Heart right ventricle (tissue), 16 donors: ENCODE data around the gene SPHKAP. TPM values are rescaled to one million over a fixed set of nuclear protein-coding genes. Genes with fewer than 3 reads are reported as not detected.
A peak's percentile ranks its signal among the peaks of the same experiment; 100 is the strongest.

ENCODE experiments used
- ATAC-seq, 8 donors: fragments of 200-7000 bp; cut with Tn5 transposase; one replicate each; pipeline ENCODE4 v1.9.1; 2020; ENCODE audit warnings: mild to moderate bottlenecking in 8 of 8, moderate library complexity in 8 of 8, moderate number of reproducible peaks in 1 of 8
- DNase-seq, 2 donors: peaks; one replicate each; pipeline ENCODE4 v3.0.0-alpha.2; 2020
- H3K27ac ChIP-seq, 10 donors: fragments of 200-600 bp; sonication (generic) in 2 of 10; one replicate each; pipeline versions ENCODE4 v1.5.0 to v1.8.0; 2020 to 2022; ENCODE audit warnings: mild to moderate bottlenecking in 3 of 10
- H3K27me3 ChIP-seq, 7 donors: fragments of 200-600 bp; one replicate each; pipeline ENCODE4 v1.8.0; 2021 to 2022; ENCODE audit warnings: mild to moderate bottlenecking in 2 of 7
- H3K36me3 ChIP-seq, 9 donors: fragments of 200-600 bp; sonication (generic) in 1 of 9; one replicate each; pipeline versions ENCODE4 v1.5.0 to v1.8.0; 2020 to 2022; ENCODE audit warnings: mild to moderate bottlenecking in 2 of 9
- H3K4me1 ChIP-seq, 9 donors: fragments of 200-600 bp; sonication (generic) in 1 of 9; one replicate each; pipeline versions ENCODE4 v1.5.0 to v1.8.0; 2020 to 2022; ENCODE audit warnings: mild to moderate bottlenecking in 4 of 9
- H3K4me3 ChIP-seq, 10 donors: fragments of 200-600 bp; sonication (generic) in 2 of 10; one replicate each; pipeline versions ENCODE4 v1.5.0 to v1.8.0; 2020 to 2022; ENCODE audit warnings: mild to moderate bottlenecking in 7 of 10, moderate library complexity in 2 of 10
- H3K9me3 ChIP-seq, 11 donors: fragments of 200-600 bp in 10 of 11; sonication (generic) in 2 of 11; one replicate each; pipeline versions ENCODE4 v1.5.0 to v1.8.0; 2013 to 2022; ENCODE audit warnings: mild to moderate bottlenecking in 2 of 11, control low read depth in 1 of 11, moderate library complexity in 1 of 11
- CTCF ChIP-seq, 9 donors: fragments of 200-600 bp; sonication (generic) in 2 of 9; IDR thresholded peaks; one replicate each; pipeline versions ENCODE4 v1.5.0 to v1.8.0; 2021 to 2022; ENCODE audit warnings: antibody characterized with exemption in 9 of 9, mild to moderate bottlenecking in 5 of 9, moderate library complexity in 1 of 9
- WGBS, 2 donors: extraction: QIAGEN DNeasy Blood & Tissue Kit; methylation state at CpG; one replicate each; pipeline ENCODE4 v1.1.7; 2013; ENCODE audit warnings: inconsistent platforms in 1 of 2; 5-methylcytosine and 5-hydroxymethylcytosine counted together
- intact Hi-C, 10 donors: fragments of 100-400 bp; cut with DNase I; formaldehyde crosslinking; loops; one replicate each; pipeline versions ENCODE4 v1.11.1 to v1.14.2; 2022
- polyA plus RNA-seq, 2 donors: library from polyadenylated mRNA; stranded (reverse); fragments of 200-250 nt; gene quantifications; one replicate each; pipeline ENCODE4 v1.2.3, GENCODE V29; 2013
- total RNA-seq, 10 donors: library from RNA; stranded (reverse); fragmentation: NEBNext Ultra II Directional in 3 of 10; extraction: Animal tissue kit (Norgen Biotek cat#: 25700) in 3 of 10; gene quantifications; one replicate each; pipeline versions ENCODE4 v1.2.1 to v1.2.4, GENCODE V29; 2021 to 2023
- donor health status: Arrhythmogenic right ventricular cardiomyopathy.
- donor health status: ischemic (EF 13 %, LVEDD 7.1; RV severe dilation, severe dysfunction).
- donor health status: healthy with polysubstance abuse.
- donor health status: DM: no; HTN: yes; CAD: no.
- donor health status: DM: no; HTN: no; CAD: no.
- donor health status: ischemic (EF 25% LVEDD 6.9; RV normal size, moderate dysfunction).
- donor health status: ischemic (EF 25% LVEDD 5.7; RV mildly dilated, moderate dysfunction).
- donor health status: healthy.
- donor health status: DM: yes; HTN: yes; CAD: no.
- donor health status: Ischemic cardiomyopathy.
- donor health status: ischemic (EF 35%, LVEDD 5.7; RV mildly dilated, moderate dysfunction).
- donor health status: nonischemic (EF 11% LVEDD 7.7; RV severe dilation, severe dysfunction).
- donor health status: DM: yes; HTN: yes; CAD: no.
- donor health status: PGD.
- donor health status: ischemic (EF 29% LVEDD 5.4; RV normal size, mild dysfunction).
- donor health status: nonischemic (EF 23%, LVEDD 6.1; RV moderate dilation, normal function).

The SPHKAP gene
- total and polyA plus RNA-seq, 12 donors = 4.7 to 151 (median 101) TPM

- Histone ChIP-seq H3K4me1 (peaks cover 0 to 8% (median 0%) of the 10 kb centered on the region in 9 donors), H3K36me3 (no peaks in the 10 kb centered on the region), H3K4me3 (no peak overlapping the region), H3K9me3 (no peaks in the 10 kb centered on the region), H3K27me3 (no peaks in the 10 kb centered on the region), H3K27ac (no peak overlapping the region)
- intact Hi-C loops = no loop called here
- ATAC-seq (peak in 1 of 8 donors; percentile 27), DNase-seq (no peak)
- TF ChIP-seq CTCF (IDR thresholded peaks at IDR 0.05) = no peak
Measured at GRCh38 chr2:228064796-228065315, 116.6 kb downstream of the SPHKAP start.

- Histone ChIP-seq H3K4me1 (peaks cover 0 to 15% (median 5%) of the 10 kb centered on the region in 9 donors), H3K27me3 (no peaks in the 10 kb centered on the region), H3K27ac (no peak overlapping the region), H3K9me3 (no peaks in the 10 kb centered on the region), H3K36me3 (no peaks in the 10 kb centered on the region), H3K4me3 (no peak overlapping the region)
- WGBS, 2 donors = 75 to 79% methylated on average over 4 of the region's 4 CpGs
- ATAC-seq (no peak), DNase-seq (no peak)
- intact Hi-C loops = no loop called here
- TF ChIP-seq CTCF (IDR thresholded peaks at IDR 0.05) = no peak
Measured at GRCh38 chr2:228064024-228064423, 117.5 kb downstream of the SPHKAP start.

- 25 to 29% methylated on average over 1 of the region's 1 CpG for WGBS, 2 donors
- no peak for TF ChIP-seq CTCF (IDR thresholded peaks at IDR 0.05)
- no peak for DNase-seq
- Histone ChIP-seq H3K27me3 (no peaks in the 10 kb centered on the region), H3K4me3 (no peak overlapping the region), H3K4me1 (peaks cover 0 to 19% (median 5%) of the 10 kb centered on the region in 9 donors), H3K27ac (no peak overlapping the region), H3K36me3 (no peaks in the 10 kb centered on the region), H3K9me3 (no peaks in the 10 kb centered on the region)
- intact Hi-C loops = no loop called here
- no peak for ATAC-seq
Measured at GRCh38 chr2:228063558-228063957, 117.9 kb downstream of the SPHKAP start.

- no peak for TF ChIP-seq CTCF (IDR thresholded peaks at IDR 0.05)
- Histone ChIP-seq H3K27ac (peak overlapping the region in 2 of 10 donors; percentile 2 to 36), H3K27me3 (no peaks in the 10 kb centered on the region), H3K4me3 (no peak overlapping the region), H3K36me3 (no peaks in the 10 kb centered on the region), H3K9me3 (no peaks in the 10 kb centered on the region), H3K4me1 (peaks cover 0 to 25% (median 5%) of the 10 kb centered on the region in 9 donors)
- intact Hi-C loops = loop anchor here in 2 of 10 donors (2.0 to 5.0 kb wide), 2 partner anchors 61 to 118 kb away; no protein-coding TSS in a partner anchor
- WGBS, 2 donors = 38 to 63% methylated on average over 2 of the region's 2 CpGs
- no peak for DNase-seq
- ATAC-seq = peak in 5 of 8 donors; percentile 51 to 92 (median 75)
Measured at GRCh38 chr2:228059735-228060134, 121.8 kb downstream of the SPHKAP start.
